H1 (cell line): ENCODE measurements around the gene A3GALT2. TPM values are rescaled to one million over a fixed set of nuclear protein-coding genes. Genes with fewer than 3 reads are reported as not detected.

ENCODE experiments used
- CTCF ChIA-PET: fragments of 300-600 bp; sonication (Branson Sonifier 250); formaldehyde crosslinking; loops from one replicate; lab custom pipeline; 2021; ENCODE audit not compliant: partially characterized antibody; lab: Charles Lee
- POLR2A ChIA-PET: fragments of 300-600 bp; sonication (Branson Sonifier 250); formaldehyde crosslinking; loops from one replicate; lab custom pipeline; 2021; ENCODE audit warnings: inconsistent platforms; ENCODE audit not compliant: partially characterized antibody; lab: Charles Lee
- DNase-seq, 2 experiments: peaks; one replicate each; pipeline versions ENCODE4 v3.0.0 to v3.0.0-alpha.2; 2010 to 2022; ENCODE audit warnings: low spot score in 2 of 2, low read depth in 1 of 2, mixed read lengths in 1 of 2
- FAIRE-seq: peaks from 2 replicates; lab custom pipeline; 2011; peaks lifted over from hg19 to GRCh38; lab: Jason Lieb, UNC
- H2AFZ ChIP-seq: 2 replicates; pipeline ENCODE4 v1.8.1; 2012; ENCODE audit warnings: low read length, inconsistent platforms
- H2AK5ac ChIP-seq: 2 replicates; pipeline ENCODE4 v1.6.1; 2013; ENCODE audit warnings: low read depth, low read length
- H2BK120ac ChIP-seq: replicated peaks from 2 replicates; pipeline ENCODE3; 2013; ENCODE audit warnings: low read depth, low read length, inconsistent platforms
- H2BK12ac ChIP-seq: 2 replicates; pipeline ENCODE4 v1.6.1; 2013; ENCODE audit warnings: low read depth, low read length
- H2BK15ac ChIP-seq: 2 replicates; pipeline ENCODE4 v1.6.1; 2013; ENCODE audit warnings: low read length
- H2BK20ac ChIP-seq: 2 replicates; pipeline ENCODE4 v1.6.1; 2013; ENCODE audit warnings: low read length
- H2BK5ac ChIP-seq: 2 replicates; pipeline ENCODE4 v1.6.1; 2013; ENCODE audit warnings: low read depth, low read length
- H3K14ac ChIP-seq: 2 replicates; pipeline ENCODE4 v1.6.1; 2013; ENCODE audit warnings: inconsistent platforms; ENCODE audit not compliant: insufficient read length
- H3K18ac ChIP-seq: 2 replicates; pipeline ENCODE4 v1.6.1; 2013; ENCODE audit warnings: low read length; ENCODE audit errors: extremely low read depth
- H3K23ac ChIP-seq: 2 replicates; pipeline ENCODE4 v1.6.1; 2013; ENCODE audit warnings: inconsistent platforms; ENCODE audit not compliant: insufficient read length
- H3K23me2 ChIP-seq: 2 replicates; pipeline ENCODE4 v1.6.1; 2013; ENCODE audit warnings: low read depth, low read length
- H3K27ac ChIP-seq: 2 replicates; pipeline ENCODE4 v1.6.1; 2011; ENCODE audit warnings: low read depth, low read length, inconsistent platforms
- H3K27me3 ChIP-seq, 4 experiments: replicated peaks in 1 of 4; 1 replicate in 1 of 4; 2 replicates in 3 of 4; pipeline versions ENCODE4 v1.6.1 to v1.8.1; 2011 to 2013; ENCODE audit warnings: low read length in 3 of 4, mild to moderate bottlenecking in 3 of 4, inconsistent platforms in 2 of 4, mixed read lengths in 2 of 4, moderate library complexity in 1 of 4; ENCODE audit not compliant: control insufficient read depth in 3 of 4, insufficient read depth in 3 of 4; ENCODE audit errors: extremely low read depth in 1 of 4
- H3K36me3 ChIP-seq, 4 experiments: 2 replicates each; pipeline versions ENCODE4 v1.6.1 to v1.8.1; 2011 to 2013; ENCODE audit warnings: mild to moderate bottlenecking in 4 of 4, low read length in 3 of 4, moderate library complexity in 2 of 4, control low read depth in 1 of 4, inconsistent platforms in 1 of 4; ENCODE audit not compliant: insufficient read depth in 4 of 4, control insufficient read depth in 2 of 4
- H3K4ac ChIP-seq: replicated peaks from 2 replicates; pipeline ENCODE3; 2013; ENCODE audit warnings: low read length, low read depth, mixed read lengths, inconsistent platforms; ENCODE audit not compliant: insufficient read length
- H3K4me1 ChIP-seq, 4 experiments: replicated peaks in 1 of 4; 1 replicate in 1 of 4; 2 replicates in 3 of 4; pipeline versions ENCODE4 v1.6.1 to v1.8.1; 2011 to 2013; ENCODE audit warnings: low read length in 3 of 4, inconsistent platforms in 2 of 4, mixed read lengths in 1 of 4; ENCODE audit not compliant: insufficient read depth in 4 of 4, control insufficient read depth in 3 of 4
- H3K4me2 ChIP-seq, 2 experiments: 2 replicates each; pipeline versions ENCODE4 v1.6.1 to v1.8.1; 2011 to 2013; ENCODE audit warnings: low read depth in 2 of 2, low read length in 2 of 2, control low read depth in 1 of 2, inconsistent platforms in 1 of 2, mild to moderate bottlenecking in 1 of 2; ENCODE audit not compliant: insufficient read depth in 1 of 2
- H3K4me3 ChIP-seq, 4 experiments: fragments of 200-600, 300-600 bp in 1 of 4; sonication (generic), shearing (Covaris generic), sonication (Bioruptor Twin) in 1 of 4; 2 replicates each; pipeline versions ENCODE4 v1.5.1 to v1.8.1; 2011 to 2016; ENCODE audit warnings: low read length in 4 of 4, low read depth in 3 of 4, control low read depth in 2 of 4, inconsistent platforms in 2 of 4, mild to moderate bottlenecking in 2 of 4, mixed read lengths in 1 of 4, moderate library complexity in 1 of 4; ENCODE audit not compliant: insufficient read depth in 2 of 4; ENCODE audit errors: extremely low read depth in 1 of 4
- H3K56ac ChIP-seq: replicated peaks from 2 replicates; pipeline ENCODE3; 2013; ENCODE audit warnings: low read depth, mild to moderate bottlenecking, mixed read lengths, low read length, inconsistent platforms; ENCODE audit not compliant: insufficient read length
- H3K79me1 ChIP-seq: 2 replicates; pipeline ENCODE4 v1.6.1; 2013; ENCODE audit warnings: low read depth, low read length, control low read depth
- H3K79me2 ChIP-seq, 2 experiments: 2 replicates each; pipeline versions ENCODE4 v1.6.1 to v1.8.1; 2012 to 2013; ENCODE audit warnings: low read length in 2 of 2, mild to moderate bottlenecking in 2 of 2, inconsistent platforms in 1 of 2; ENCODE audit not compliant: insufficient read depth in 2 of 2, control insufficient read depth in 1 of 2
- H3K9ac ChIP-seq, 4 experiments: replicated peaks in 1 of 4; 1 replicate in 1 of 4; 2 replicates in 3 of 4; pipeline versions ENCODE4 v1.6.1 to v1.8.1; 2011 to 2013; ENCODE audit warnings: low read depth in 3 of 4, low read length in 3 of 4, control low read depth in 2 of 4, mild to moderate bottlenecking in 2 of 4, moderate library complexity in 2 of 4, inconsistent platforms in 1 of 4; ENCODE audit errors: extremely low read depth in 1 of 4
- H3K9me3 ChIP-seq, 2 experiments: 2 replicates each; pipeline versions ENCODE4 v1.6.1 to v1.8.1; 2012 to 2013; ENCODE audit warnings: mild to moderate bottlenecking in 2 of 2, moderate library complexity in 2 of 2, control low read depth in 1 of 2, inconsistent platforms in 1 of 2, low read depth in 1 of 2, low read length in 1 of 2, mixed read lengths in 1 of 2; ENCODE audit not compliant: insufficient read depth in 2 of 2
- H4K20me1 ChIP-seq, 2 experiments: replicated peaks in 1 of 2; 2 replicates each; pipeline versions ENCODE3 to v1.8.1; 2011 to 2013; ENCODE audit warnings: inconsistent platforms in 2 of 2, low read length in 2 of 2, mild to moderate bottlenecking in 1 of 2; ENCODE audit not compliant: insufficient read depth in 2 of 2, control insufficient read depth in 1 of 2
- H4K5ac ChIP-seq: 2 replicates; pipeline ENCODE4 v1.6.1; 2013; ENCODE audit warnings: low read length, low read depth, mixed read lengths, inconsistent platforms; ENCODE audit not compliant: insufficient read length
- H4K8ac ChIP-seq: 2 replicates; pipeline ENCODE4 v1.8.0; 2013; ENCODE audit warnings: mild to moderate bottlenecking, moderate library complexity, low read length, inconsistent platforms; ENCODE audit not compliant: insufficient read depth; ENCODE audit errors: extremely low read depth
- H4K91ac ChIP-seq: replicated peaks from 2 replicates; pipeline ENCODE3; 2013; ENCODE audit warnings: low read length, mixed read lengths, inconsistent platforms; ENCODE audit not compliant: insufficient read length
- POLR2A ChIP-seq, 2 experiments: IDR thresholded peaks; 1 replicate in 1 of 2; 2 replicates in 1 of 2; pipeline ENCODE4 v1.6.1; 2011; ENCODE audit warnings: low read depth in 2 of 2, low read length in 2 of 2, mild to moderate bottlenecking in 2 of 2; ENCODE audit errors: control extremely low read depth in 1 of 2
- RAD21 ChIP-seq, 2 experiments: IDR thresholded peaks in 1 of 2; conservative IDR thresholded peaks in 1 of 2; 2 replicates each; pipeline ENCODE4 v1.6.1; 2011; ENCODE audit warnings: low read depth in 2 of 2, low read length in 2 of 2, improper control_type of control experiment in 1 of 2, inconsistent platforms in 1 of 2, mild to moderate bottlenecking in 1 of 2, moderate library complexity in 1 of 2
- WGBS, 2 experiments: shearing (Covaris generic) in 1 of 2; methylation state at CpG; one replicate each; pipeline versions ENCODE4 v1.1.6 to v1.1.7; 2013 to 2015; ENCODE audit warnings: low lambda C conversion rate in 2 of 2, mixed read lengths in 2 of 2, inconsistent platforms in 1 of 2, low coverage in 1 of 2, missing lambda C conversion rate in 1 of 2; ENCODE audit not compliant: insufficient replicate concordance in 2 of 2, insufficient coverage in 1 of 2, insufficient read length in 1 of 2; ENCODE audit errors: extremely low coverage in 1 of 2, missing lambda C conversion rate in 1 of 2; 5-methylcytosine and 5-hydroxymethylcytosine counted together
- polyA plus RNA-seq, 7 experiments: library from polyadenylated mRNA; depleted of rRNA in 3 of 7; stranded (reverse) in 5 of 7; unstranded in 2 of 7; fragments of >200 nt in 5 of 7; fragments of 200-250 nt in 2 of 7; gene quantifications; 1 replicate in 5 of 7; 2 replicates in 1 of 7; 4 replicates in 1 of 7; pipeline versions ENCODE4 v1.2.1 to v1.2.3, GENCODE V29; 2011 to 2013; ENCODE audit warnings: missing spikeins in 2 of 7, mixed read lengths in 2 of 7
- total RNA-seq: library from RNA; stranded (reverse); fragmentation: NEBNext Ultra II Directional; extraction: Animal tissue kit (Norgen Biotek cat#: 25700); gene quantifications from 2 replicates; pipeline ENCODE4 v1.2.1, GENCODE V29; 2021

A3GALT2 gene
- total and polyA plus RNA-seq, 2 of the 8 experiments (the other 6 are each of a cell fraction or from before 2014, with no cell fraction given), result not detected

DNA sequence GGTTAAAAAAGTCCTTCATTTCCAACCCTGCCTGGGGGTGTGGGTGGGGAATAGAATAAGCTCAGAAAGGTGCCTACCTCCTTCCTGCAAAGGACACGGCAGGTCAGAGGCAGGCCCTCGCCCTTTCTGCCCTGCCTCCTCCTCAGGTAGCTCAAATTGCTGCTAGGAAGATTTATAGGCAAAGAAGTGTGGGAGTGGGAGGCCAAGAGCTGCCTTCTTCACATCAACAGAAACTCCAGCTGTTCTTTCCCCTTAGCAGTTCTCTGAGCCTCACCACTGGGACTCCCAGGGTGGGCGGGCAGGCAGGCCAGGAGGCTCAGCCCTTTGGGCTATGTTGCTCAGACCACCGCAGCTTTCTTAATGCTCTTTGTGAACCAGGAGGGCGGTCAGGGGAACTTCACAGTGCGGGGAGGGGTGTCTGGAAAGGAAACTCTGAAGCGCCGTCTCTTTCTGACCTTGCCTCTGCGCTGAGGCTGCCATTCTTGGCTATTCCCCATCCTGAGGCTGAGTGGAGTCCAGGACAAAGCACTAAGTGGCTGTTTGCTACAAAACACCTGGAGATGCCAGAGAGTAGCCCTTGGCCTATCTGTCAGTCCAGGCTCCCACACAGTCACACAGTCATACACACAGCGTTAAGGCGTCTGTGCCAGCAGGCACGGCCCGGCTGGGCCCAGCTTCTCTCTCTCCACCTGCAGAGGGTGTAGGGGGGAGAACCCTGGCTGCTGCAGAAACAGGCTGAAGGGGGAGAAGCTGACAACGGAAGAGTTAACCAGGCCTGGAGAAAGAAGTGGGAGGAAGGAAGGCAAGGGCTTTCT is 3.0 kb upstream of the A3GALT2 start:
- CTCF ChIA-PET, result interaction anchor here (0.8 to 2.6 kb wide), 15 partner anchors 8 to 181 kb away, joined by 3 to 12 read pairs (median 4); no protein-coding TSS in a partner anchor
- H3K36me3 ChIP-seq, result peaks cover 0 to 9% (median 0%) of the 10 kb centered on the region in 4 experiments; a peak in 2 of 8 replicates
- H3K9me3 ChIP-seq, result no peaks in the 10 kb centered on the region
- no peak overlapping the region for H3K9ac ChIP-seq
- H4K5ac ChIP-seq, result no peak overlapping the region
- H2AFZ ChIP-seq, result no peak overlapping the region
- DNase-seq (no peak), FAIRE-seq (no peak)
- no peaks in the 10 kb centered on the region for H3K23me2 ChIP-seq
- H3K4me2 ChIP-seq, result no peak overlapping the region
- H2AK5ac ChIP-seq, result no peak overlapping the region
- no peaks in the 10 kb centered on the region for H3K79me2 ChIP-seq
- POLR2A ChIA-PET, result interaction anchor here (0.6 kb wide), 1 partner anchor 20 kb away, joined by 3 read pairs; no protein-coding TSS in a partner anchor
- H2BK120ac ChIP-seq, result no peak overlapping the region
- no peaks in the 10 kb centered on the region for H3K79me1 ChIP-seq
- TF ChIP-seq POLR2A (IDR thresholded peaks at IDR 0.05; ENCODE audit: control extremely low read depth in 1 of 2, low read depth in 2 of 2, low read length in 2 of 2), result no peak
- peak in 1 of 2 experiments; percentile 27; a peak in 2 of 4 replicates for TF ChIP-seq RAD21 (IDR thresholded peaks at IDR 0.05 in 1 of 2, conservative IDR thresholded peaks at IDR 0.05 in 1 of 2; ENCODE audit: low read depth in 2 of 2, low read length in 2 of 2)
- no peaks in the 10 kb centered on the region for H3K4me1 ChIP-seq
- no peaks in the 10 kb centered on the region for H4K20me1 ChIP-seq
- H2BK12ac ChIP-seq, result no peak overlapping the region
- H3K18ac ChIP-seq, result no peak overlapping the region
- H3K4ac ChIP-seq, result no peak overlapping the region
- H4K8ac ChIP-seq, result no peak overlapping the region
- no peak overlapping the region for H3K23ac ChIP-seq
- no peak overlapping the region for H3K56ac ChIP-seq
- WGBS, 2 experiments, result 92% methylated on average over 14 of the region's 14 CpGs; no CpG with 5 or more reads in 1 of the 2 experiments
- H3K27me3 ChIP-seq, result no peaks in the 10 kb centered on the region
- H4K91ac ChIP-seq, result no peak overlapping the region
- H2BK15ac ChIP-seq, result no peak overlapping the region
- H3K14ac ChIP-seq, result no peak overlapping the region
- no peak overlapping the region for H2BK5ac ChIP-seq
- H2BK20ac ChIP-seq, result no peak overlapping the region
- H3K4me3 ChIP-seq, result no peak overlapping the region
- no peak overlapping the region for H3K27ac ChIP-seq
